Upper lobe of left lung (tissue), 6 donors: Measurements from ENCODE around the gene MYO1C. TPM values are rescaled to one million over a fixed set of nuclear protein-coding genes. Genes with fewer than 3 reads are reported as not detected.
"Not testable (repeated sequence)": the region's sequence is repeated elsewhere in the genome, so short reads cannot be mapped to it uniquely, and the experiment has no call there.

Source experiments
- ATAC-seq, 2 donors: fragments of 200-7000 bp; cut with Tn5 transposase; one replicate each; pipeline ENCODE4 v1.9.1; 2022; ENCODE audit warnings: mild to moderate bottlenecking in 2 of 2, moderate library complexity in 2 of 2; ENCODE audit not compliant: low FRiP score in 2 of 2
- DNase-seq, 2 donors: peaks; one replicate each; pipeline ENCODE4 v3.0.0-alpha.2; 2019 to 2020
- H3K27ac ChIP-seq, 4 donors: fragments of 200-600 bp; sonication (generic); one replicate each; pipeline ENCODE4 v1.5.1; 2016 to 2019
- H3K27me3 ChIP-seq, 4 donors: fragments of 200-600 bp; sonication (generic); one replicate each; pipeline ENCODE4 v1.5.1; 2017 to 2019
- H3K36me3 ChIP-seq, 4 donors: fragments of 200-600 bp; sonication (generic); one replicate each; pipeline ENCODE4 v1.5.1; 2016 to 2019
- H3K4me1 ChIP-seq, 4 donors: fragments of 200-600 bp; sonication (generic); one replicate each; pipeline ENCODE4 v1.5.1; 2018 to 2019
- H3K4me3 ChIP-seq, 4 donors: fragments of 200-600 bp; sonication (generic); one replicate each; pipeline ENCODE4 v1.5.1; 2017 to 2019; ENCODE audit warnings: mild to moderate bottlenecking in 2 of 4, moderate library complexity in 1 of 4
- H3K9me3 ChIP-seq, 4 donors: fragments of 200-600 bp; sonication (generic); one replicate each; pipeline ENCODE4 v1.5.1; 2018 to 2019
- CTCF ChIP-seq, 6 experiments: fragments of 450-650 bp in 4 of 6; fragments of 200-600 bp in 2 of 6; sonication (generic) in 2 of 6; IDR thresholded peaks; one replicate each; pipeline ENCODE4 v1.5.1; 2016 to 2019; ENCODE audit warnings: antibody characterized with exemption in 6 of 6
- EP300 ChIP-seq, 4 donors: sonication (generic); formaldehyde crosslinking; IDR thresholded peaks; one replicate each; pipeline ENCODE4 v1.5.1; 2017; ENCODE audit warnings: antibody characterized with exemption in 4 of 4, control low read depth in 2 of 4
- POLR2A ChIP-seq, 4 donors: fragments of 450-650 bp; IDR thresholded peaks; one replicate each; pipeline ENCODE4 v1.5.1; 2016 to 2017; ENCODE audit warnings: antibody characterized with exemption in 4 of 4, mild to moderate bottlenecking in 2 of 4
- POLR2AphosphoS5 ChIP-seq, 2 donors: sonication (generic); formaldehyde crosslinking; IDR thresholded peaks; one replicate each; pipeline ENCODE4 v1.5.1; 2017; ENCODE audit warnings: antibody characterized with exemption in 2 of 2
- WGBS, 2 donors: methylation state at CpG; one replicate each; pipeline ENCODE4 v1.1.5; 2017 to 2018; 5-methylcytosine and 5-hydroxymethylcytosine counted together
- total RNA-seq, 6 donors: library from RNA; depleted of rRNA in 4 of 6; stranded (reverse); fragments of >200 nt in 4 of 6; gene quantifications; one replicate each; pipeline versions ENCODE4 v1.1.0 to v1.2.1, GENCODE V29; 2016 to 2021
- donor health status: DM: no; HTN: no; CAD: no; lungs with moderate emphysema.
- donor health status: DM: no; HTN: yes; CAD: no; lungs with severe emphysema.

The MYO1C gene
- total RNA-seq, 6 donors from 2014 or later, result 186 to 358 (median 266) TPM

GRCh38 chr17:1420163-1420562, 72.3 kb downstream of the MYO1C start:
- TF ChIP-seq POLR2A (IDR thresholded peaks at IDR 0.05), result no peak
- TF ChIP-seq POLR2AphosphoS5 (IDR thresholded peaks at IDR 0.05), result no peak
- TF ChIP-seq EP300 (IDR thresholded peaks at IDR 0.05), result no peak
- no peak for TF ChIP-seq CTCF (IDR thresholded peaks at IDR 0.05)
- Histone ChIP-seq H3K36me3 (peaks cover 4 to 61% (median 33%) of the 10 kb centered on the region in 4 donors), H3K27ac (no peak overlapping the region), H3K4me3 (no peak overlapping the region), H3K4me1 (peaks cover 0 to 21% (median 9%) of the 10 kb centered on the region in 4 donors), H3K9me3 (no peaks in the 10 kb centered on the region), H3K27me3 (no peaks in the 10 kb centered on the region)
- ATAC-seq (no peak), DNase-seq (no peak)
- WGBS, 2 donors, result 95 to 96% methylated on average over 11 of the region's 11 CpGs

- Histone ChIP-seq H3K36me3 (peaks cover 4 to 53% (median 26%) of the 10 kb centered on the region in 4 donors), H3K4me1 (peaks cover 0 to 18% (median 4%) of the 10 kb centered on the region in 4 donors)
- not testable (repeated sequence) for DNase-seq, ATAC-seq, H3K4me3 ChIP-seq, H3K9me3 ChIP-seq, H3K27ac ChIP-seq, H3K27me3 ChIP-seq
- 93 to 94% methylated on average over 10 of the region's 10 CpGs for WGBS, 2 donors
Observed at GRCh38 chr17:1418476-1418875, 74.0 kb downstream of the MYO1C start.

- H3K27me3 ChIP-seq, result no peaks in the 10 kb centered on the region
- DNase-seq (no peak), ATAC-seq (no peak)
- H3K4me3 ChIP-seq, result no peak overlapping the region
- no peaks in the 10 kb centered on the region for H3K9me3 ChIP-seq
- WGBS, 2 donors, result 96 to 97% methylated on average over 5 of the region's 5 CpGs
- peaks cover 2 to 36% (median 13%) of the 10 kb centered on the region in 4 donors for H3K36me3 ChIP-seq
- TF ChIP-seq CTCF (IDR thresholded peaks at IDR 0.05) (no peak), POLR2A (IDR thresholded peaks at IDR 0.05) (no peak), POLR2AphosphoS5 (IDR thresholded peaks at IDR 0.05) (no peak), EP300 (IDR thresholded peaks at IDR 0.05) (no peak)
- H3K4me1 ChIP-seq, result peaks cover 4 to 16% (median 7%) of the 10 kb centered on the region in 4 donors
- H3K27ac ChIP-seq, result no peak overlapping the region
Observed at GRCh38 chr17:1416414-1416813, 76.1 kb downstream of the MYO1C start.

- no peak overlapping the region for H3K27ac ChIP-seq
- no peak for DNase-seq
- TF ChIP-seq POLR2AphosphoS5 (IDR thresholded peaks at IDR 0.05), result no peak
- TF ChIP-seq POLR2A (IDR thresholded peaks at IDR 0.05), result no peak
- TF ChIP-seq CTCF (IDR thresholded peaks at IDR 0.05), result no peak
- TF ChIP-seq EP300 (IDR thresholded peaks at IDR 0.05), result no peak
- H3K27me3 ChIP-seq, result no peaks in the 10 kb centered on the region
- no peaks in the 10 kb centered on the region for H3K9me3 ChIP-seq
- ATAC-seq, result no peak
- WGBS, 2 donors, result 86 to 90% methylated on average over 10 of the region's 10 CpGs
- peaks cover 0 to 20% (median 2%) of the 10 kb centered on the region in 4 donors for H3K36me3 ChIP-seq
- H3K4me1 ChIP-seq, result peaks cover 4 to 16% (median 7%) of the 10 kb centered on the region in 4 donors
- no peak overlapping the region for H3K4me3 ChIP-seq
Observed at GRCh38 chr17:1414634-1415033, 77.9 kb downstream of the MYO1C start.

Other genes with a start within 250 kb of the MYO1C start
- not detected for gene BHLHA9, start 222.2 kb downstream of the MYO1C start, total RNA-seq
- gene TRARG1, start 213.0 kb downstream of the MYO1C start, total RNA-seq, result not detected
- gene YWHAE, start 92.5 kb downstream of the MYO1C start, total RNA-seq, result 100 to 1,000 TPM; 318 to 698 (median 384) TPM
- 100 to 1,000 TPM in 1 of 6 donors, 10 to 100 TPM in 5; 37.7 to 121 (median 65.8) TPM for gene CRK, start 36.5 kb downstream of the MYO1C start, total RNA-seq
- gene INPP5K, start 23.9 kb upstream of the MYO1C start, total RNA-seq, result 100 to 1,000 TPM in 2 of 6 donors, 10 to 100 TPM in 4; 60.9 to 155 (median 84.6) TPM
- gene PITPNA, start 70.1 kb upstream of the MYO1C start, total RNA-seq, result 10 to 100 TPM; 35.0 to 90.2 (median 53.4) TPM
- 10 to 100 TPM; 16.9 to 79.0 (median 49.2) TPM for gene SLC43A2, start 136.1 kb upstream of the MYO1C start, total RNA-seq
- 10 to 100 TPM; 22.0 to 93.2 (median 55.5) TPM for gene SCARF1, start 153.0 kb upstream of the MYO1C start, total RNA-seq
- gene RILP, start 157.2 kb upstream of the MYO1C start, total RNA-seq, result 100 to 1,000 TPM in 2 of 6 donors, 10 to 100 TPM in 4; 43.7 to 192 (median 85.4) TPM
- 100 to 1,000 TPM; 173 to 283 (median 220) TPM for gene PRPF8, start 192.2 kb upstream of the MYO1C start, total RNA-seq
- 10 to 100 TPM; 11.3 to 24.7 (median 14.9) TPM for gene TLCD2, start 217.7 kb upstream of the MYO1C start, total RNA-seq
- 100 to 1,000 TPM in 2 of 6 donors, 10 to 100 TPM in 4; 47.4 to 162 (median 60.8) TPM for gene WDR81, start 232.0 kb upstream of the MYO1C start, total RNA-seq